Stimulated activated CD4-positive, alpha-beta T cell treated with anti-CD3 and anti-CD28 coated beads, Interleukin-2, amount 100 ng/mL, for 4 hours (primary cell): ENCODE measurements around the gene XRCC2.
"Not testable (repeated sequence)": the region's sequence is repeated elsewhere in the genome, so short reads cannot be mapped to it uniquely, and the experiment has no call there.

Experiments used
- DNase-seq: peaks from one replicate; pipeline ENCODE4 v3.0.0-alpha.2; 2020; ENCODE audit warnings: low read depth

The XRCC2 gene

GRCh38 chr7:152664636-152665035, 11.3 kb downstream of the XRCC2 start:
- no peak for DNase-seq

DNA sequence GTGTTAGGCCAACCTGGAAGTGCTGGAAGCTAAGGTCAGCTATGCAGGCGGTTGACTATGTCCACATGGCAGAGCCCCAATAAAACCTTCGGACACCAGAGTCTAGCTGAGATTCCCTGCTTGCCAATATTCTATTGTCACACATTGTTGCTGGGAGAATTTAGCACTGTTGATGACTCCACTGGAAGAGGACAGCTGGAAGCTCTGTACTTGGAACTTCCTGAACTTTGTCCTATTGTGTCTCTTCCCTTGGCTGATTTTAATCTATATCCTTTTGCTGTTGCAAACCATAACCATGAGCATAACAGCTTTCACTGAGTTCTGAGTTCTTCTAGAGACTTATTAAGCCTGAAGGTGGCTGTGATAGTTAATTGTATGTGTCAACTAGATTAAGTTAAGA, 12.0 kb downstream of the XRCC2 start:
- no peak for DNase-seq

DNA sequence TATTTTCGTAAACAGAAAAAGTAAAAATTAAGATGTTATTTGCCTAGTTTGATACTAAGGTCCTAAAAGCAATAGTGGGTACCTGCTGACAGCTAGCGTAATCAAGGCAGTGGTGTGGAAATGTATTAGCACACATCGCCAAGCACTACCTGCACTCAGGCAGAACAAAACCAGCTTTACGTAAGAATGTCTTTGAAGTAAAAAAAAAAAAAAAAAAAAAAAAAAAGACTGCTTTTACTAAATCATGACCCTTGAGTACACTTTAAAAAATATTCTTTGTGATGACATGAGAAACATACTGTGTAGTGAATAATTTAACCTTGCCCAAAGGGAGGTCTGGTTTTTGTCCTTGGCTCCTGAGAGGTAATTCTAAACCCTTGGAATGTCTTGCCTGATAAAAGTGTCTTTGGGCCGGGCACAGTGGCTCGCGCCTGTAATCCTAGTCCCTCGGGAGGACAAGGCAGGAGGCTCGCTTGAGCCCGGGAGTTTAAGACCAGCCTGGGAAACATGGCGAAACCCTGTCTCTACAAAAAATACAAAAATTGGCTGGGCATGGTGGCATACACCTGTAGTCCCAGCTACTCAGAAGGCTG, 12.7 kb downstream of the XRCC2 start:
- no peak for DNase-seq

DNA sequence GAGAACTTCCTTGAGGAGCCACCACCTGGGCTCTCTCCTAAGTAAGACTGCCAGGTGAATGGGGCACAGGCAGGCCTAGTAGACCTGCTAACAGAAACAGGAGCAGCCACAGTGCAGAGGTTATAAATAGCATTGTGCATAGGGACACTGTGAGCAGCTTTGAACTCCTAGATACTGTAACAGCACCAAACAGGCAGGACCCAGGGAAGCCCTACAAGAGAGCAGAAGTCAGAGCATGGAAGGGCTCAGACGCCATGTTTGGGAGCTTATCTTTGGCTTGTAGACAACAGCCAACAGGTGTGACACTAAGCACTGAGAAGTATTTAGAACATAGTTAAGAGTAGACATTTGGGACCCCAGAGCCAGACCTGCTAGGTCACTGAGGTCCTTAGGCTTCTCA, 14.5 kb downstream of the XRCC2 start:
- no peak for DNase-seq

GRCh38 chr7:152660021-152660420, 15.9 kb downstream of the XRCC2 start:
- no peak for DNase-seq

DNA sequence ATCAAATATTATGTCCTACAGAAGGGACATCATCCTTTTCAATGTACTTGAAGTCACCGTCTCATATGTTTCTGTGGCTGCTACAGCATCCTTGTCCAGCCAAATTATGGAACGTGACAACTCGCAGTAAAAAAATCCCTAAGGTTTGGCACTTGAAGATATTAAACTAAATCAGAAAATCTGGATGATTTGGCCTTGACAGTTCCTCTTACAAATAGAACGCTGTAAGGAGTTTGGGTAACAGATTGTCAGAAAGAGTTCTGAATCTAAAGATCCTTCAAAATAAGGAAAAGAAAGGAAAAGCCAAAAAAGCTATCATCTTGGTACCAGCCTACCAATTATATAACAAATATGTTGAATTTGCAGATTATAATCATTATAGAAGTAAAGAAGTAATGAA, 21.0 kb downstream of the XRCC2 start:
- DNase-seq, result no peak

DNA sequence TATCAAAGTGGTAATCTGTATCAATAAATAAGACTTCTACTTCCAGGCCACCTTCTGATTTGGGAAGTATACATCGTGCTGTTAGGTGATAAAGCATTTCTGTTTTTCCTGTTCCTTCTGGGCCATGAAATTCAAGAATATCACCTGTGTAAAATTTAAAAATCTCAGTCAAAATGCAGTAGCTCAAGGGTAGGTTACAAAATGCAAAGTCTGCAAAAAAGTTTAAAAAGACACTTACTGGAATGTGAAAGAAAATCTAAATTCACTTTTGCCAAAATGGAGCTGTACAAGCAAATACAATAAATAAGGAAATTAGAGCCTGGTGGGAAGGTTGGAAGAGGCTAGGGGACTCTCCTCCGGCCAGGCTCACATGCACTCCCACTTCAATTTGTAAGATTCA, 26.7 kb downstream of the XRCC2 start:
- no peak for DNase-seq

DNA sequence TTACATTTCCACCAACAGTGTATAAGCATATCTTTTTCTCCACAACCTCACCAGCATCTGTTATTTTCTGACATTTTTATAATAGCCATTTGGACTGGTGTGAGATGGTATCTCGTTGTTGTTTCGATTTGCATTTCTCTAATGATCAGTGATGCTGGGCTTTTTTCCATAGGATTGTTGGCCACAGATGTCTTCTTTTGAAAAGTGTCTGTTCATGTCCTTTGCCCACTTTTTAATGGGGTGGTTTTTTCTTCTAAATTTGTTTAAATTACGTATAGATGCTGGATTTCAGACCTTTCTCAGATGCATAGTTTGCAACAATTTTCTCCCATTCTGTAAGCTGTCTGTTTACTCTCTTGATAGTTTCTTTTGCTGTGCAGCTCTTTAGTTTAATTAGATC, 28.9 kb downstream of the XRCC2 start:
- DNase-seq, result no peak

DNA sequence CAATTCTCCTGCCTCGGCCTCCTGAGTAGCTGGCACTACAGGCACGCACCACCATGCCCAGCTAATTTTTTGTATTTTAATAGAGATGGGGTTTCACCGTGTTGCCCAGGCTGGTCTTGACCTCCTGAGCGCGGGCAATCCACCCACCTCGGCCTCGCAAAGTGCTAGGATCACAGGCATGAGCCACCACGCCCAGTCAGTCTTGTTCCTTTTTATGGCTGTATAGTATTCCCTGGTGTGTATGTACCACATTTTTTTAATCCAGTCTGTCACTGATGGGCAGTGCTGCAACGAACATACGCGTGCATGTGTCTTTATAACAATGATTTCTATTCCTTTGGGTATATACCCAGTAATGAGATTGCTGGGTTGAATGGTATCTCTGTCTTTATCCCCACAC, 29.4 kb downstream of the XRCC2 start:
- not testable (repeated sequence) for DNase-seq

- DNase-seq, result no peak
Observed at GRCh38 chr7:152643979-152644559, 31.9 kb downstream of the XRCC2 start.

DNA sequence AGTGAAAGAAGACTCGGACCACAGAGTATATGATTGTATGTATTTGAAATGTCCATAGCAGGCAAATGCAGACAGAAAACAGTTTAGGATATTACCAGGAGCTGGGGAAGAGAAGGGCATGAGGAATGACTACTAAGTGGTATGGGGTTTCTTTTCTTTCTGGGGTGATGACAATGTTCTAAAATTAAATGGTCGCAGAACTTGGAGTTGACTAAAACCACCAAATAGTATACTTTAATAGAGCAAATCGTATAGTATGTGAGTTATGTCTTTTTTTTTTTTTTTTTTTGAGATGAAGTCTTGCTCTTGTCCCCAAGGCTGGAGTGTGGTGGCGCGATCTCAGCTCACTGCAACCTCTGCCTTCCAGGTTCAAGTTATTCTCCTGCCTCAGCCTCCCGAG, 34.6 kb downstream of the XRCC2 start:
- DNase-seq, result no peak

DNA sequence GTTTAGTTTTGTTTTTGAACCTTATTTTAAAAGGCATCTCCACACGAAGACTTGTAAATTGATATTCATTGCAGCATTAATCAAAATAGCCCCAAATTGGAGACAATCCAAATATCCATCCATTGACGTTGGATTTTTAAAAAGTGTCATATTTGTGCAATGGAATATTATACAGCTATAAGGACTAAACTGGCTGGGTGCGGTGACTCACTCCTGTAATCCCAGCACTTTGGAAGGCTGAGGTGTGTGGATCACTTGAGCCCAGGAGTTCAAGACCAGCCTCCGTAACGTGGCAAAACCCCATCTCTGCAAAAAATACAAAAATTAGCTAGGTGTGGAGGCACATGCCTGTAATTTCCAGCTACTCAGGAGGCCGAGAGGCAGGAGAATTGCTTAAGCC, 35.1 kb downstream of the XRCC2 start:
- no peak for DNase-seq

- no peak for DNase-seq
Observed at GRCh38 chr7:152637920-152638580, 37.9 kb downstream of the XRCC2 start.

DNA sequence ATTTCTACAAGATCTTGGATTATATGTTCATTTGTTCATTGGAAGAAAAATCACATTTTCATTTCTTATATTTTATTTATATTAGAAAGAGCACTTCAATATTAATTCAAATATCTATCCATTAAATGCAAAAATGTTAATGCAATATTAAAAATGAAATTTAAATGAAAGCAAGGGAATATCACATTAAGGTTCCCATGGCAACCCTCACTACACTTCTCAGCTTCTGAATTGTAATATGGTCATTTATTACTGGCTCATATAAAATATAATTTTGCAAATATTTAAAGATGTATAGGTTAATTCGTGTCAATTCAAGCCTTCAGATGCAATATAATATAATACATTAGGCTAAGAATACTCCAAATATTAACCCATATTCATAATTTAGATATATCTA, 38.8 kb downstream of the XRCC2 start:
- no peak for DNase-seq

- no peak for DNase-seq
Observed at GRCh38 chr7:152636441-152636840, 39.5 kb downstream of the XRCC2 start.

DNA sequence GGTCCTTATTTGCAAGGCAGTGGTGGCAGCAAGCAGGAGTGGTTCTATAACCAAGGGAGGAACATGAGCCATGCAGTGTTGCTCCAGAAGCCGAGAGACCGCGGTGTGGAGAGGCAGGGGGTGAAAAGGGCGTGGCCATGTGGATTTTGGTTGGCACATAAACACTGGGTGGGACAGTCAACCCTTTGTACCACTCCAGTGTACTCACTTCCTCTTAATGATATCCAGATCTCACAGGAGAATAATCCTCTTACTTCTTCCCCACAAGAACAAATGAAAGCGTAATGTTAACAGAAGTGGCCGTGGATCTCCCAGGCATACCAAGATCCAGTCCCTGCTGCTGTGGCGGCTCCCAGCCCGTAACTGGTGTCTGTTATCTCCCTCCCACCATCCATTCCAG, 42.4 kb downstream of the XRCC2 start:
- DNase-seq, result no peak

DNA sequence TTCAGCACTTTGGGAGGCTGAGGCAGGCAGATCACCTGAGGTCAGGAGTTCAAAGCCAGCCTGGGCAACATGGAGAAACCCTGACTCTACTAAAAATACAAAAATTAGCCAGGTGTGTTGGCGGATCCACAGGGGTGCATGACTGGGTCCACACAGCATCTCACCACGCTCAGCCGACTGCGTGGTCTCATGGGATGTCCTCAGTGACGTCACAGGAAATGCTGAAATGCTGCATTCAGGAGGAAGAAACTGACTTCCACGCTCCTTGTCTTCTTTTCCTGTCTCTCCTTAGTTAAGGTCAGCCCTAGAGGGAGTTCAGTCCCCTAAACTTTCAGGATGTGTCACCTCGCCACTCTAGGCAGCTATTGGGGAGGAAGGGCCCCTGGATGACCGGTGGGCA, 42.9 kb downstream of the XRCC2 start:
- no peak for DNase-seq

GRCh38 chr7:152628772-152629171, 47.2 kb downstream of the XRCC2 start:
- not testable (repeated sequence) for DNase-seq

GRCh38 chr7:152624228-152624627, 51.7 kb downstream of the XRCC2 start:
- DNase-seq, result no peak

DNA sequence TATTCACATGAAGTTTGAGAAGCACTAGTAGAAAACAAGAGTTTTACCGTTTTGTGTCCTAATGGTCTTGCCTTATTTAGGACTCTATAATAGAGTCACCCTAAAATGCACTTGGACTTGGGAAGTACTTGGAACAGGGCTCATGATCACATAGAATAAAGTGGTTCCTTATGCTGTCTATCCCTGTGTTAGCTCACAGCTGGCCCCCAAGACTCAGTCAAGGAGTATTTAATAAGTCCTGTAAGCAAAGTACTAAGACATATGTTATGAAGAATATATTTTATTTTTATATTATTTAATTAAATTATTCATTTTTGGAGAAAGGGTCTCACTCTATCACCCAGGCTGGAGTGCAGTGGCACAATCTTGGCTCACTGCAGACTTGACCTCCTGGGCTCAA, 54.5 kb downstream of the XRCC2 start:
- DNase-seq, result no peak

DNA sequence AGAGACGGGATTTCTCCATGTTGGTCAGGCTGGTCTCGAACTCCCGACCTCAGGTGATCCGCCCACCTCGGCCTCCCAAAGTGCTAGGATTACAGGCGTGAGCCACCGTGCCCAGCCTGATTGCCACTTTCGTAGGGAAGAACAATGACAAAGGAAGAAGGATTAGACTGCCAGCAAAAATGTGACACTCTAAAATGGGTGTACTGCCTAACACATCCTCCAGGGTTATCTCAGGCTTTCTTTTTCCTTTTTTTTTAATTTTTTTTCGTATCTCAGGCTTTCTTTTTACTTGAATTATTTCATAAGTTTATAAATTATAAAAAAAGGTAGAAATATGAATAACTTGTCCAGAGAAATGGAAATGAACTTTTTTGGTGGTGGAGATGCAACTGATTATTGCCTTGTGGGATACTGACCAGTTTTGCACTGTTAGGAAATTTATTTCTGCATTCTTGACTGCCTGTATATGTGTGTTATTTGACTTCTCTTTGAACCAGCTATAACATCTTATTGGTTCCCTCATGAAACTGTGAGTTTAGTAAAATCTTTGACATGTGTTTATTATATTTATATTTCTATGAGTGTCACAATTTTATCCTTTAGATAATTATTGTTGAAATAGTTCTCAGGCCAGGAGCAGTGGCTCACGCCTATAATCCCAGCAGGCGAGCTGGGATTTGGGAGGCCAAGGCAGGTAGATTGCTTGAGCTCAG, 56.8 kb downstream of the XRCC2 start:
- no peak for DNase-seq

DNA sequence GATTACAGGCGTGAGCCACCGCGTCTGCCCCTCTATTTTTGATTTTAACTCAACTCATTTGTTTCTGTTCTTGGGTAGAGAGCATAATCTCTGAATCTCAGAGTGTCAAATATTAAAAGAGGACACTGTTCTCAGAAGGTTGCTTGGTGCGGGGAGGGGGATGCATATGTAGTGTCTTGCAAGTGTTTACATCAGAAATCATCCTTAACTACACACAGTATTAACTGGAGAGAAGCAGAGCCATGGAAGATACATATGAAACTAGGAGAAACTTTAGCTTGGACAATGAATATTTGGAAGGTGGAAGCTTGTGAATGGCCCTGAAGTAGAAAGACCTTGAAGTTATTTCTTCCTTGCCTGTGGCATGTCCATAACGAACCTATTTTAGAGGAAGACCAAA, 57.5 kb downstream of the XRCC2 start:
- DNase-seq, result no peak

DNA sequence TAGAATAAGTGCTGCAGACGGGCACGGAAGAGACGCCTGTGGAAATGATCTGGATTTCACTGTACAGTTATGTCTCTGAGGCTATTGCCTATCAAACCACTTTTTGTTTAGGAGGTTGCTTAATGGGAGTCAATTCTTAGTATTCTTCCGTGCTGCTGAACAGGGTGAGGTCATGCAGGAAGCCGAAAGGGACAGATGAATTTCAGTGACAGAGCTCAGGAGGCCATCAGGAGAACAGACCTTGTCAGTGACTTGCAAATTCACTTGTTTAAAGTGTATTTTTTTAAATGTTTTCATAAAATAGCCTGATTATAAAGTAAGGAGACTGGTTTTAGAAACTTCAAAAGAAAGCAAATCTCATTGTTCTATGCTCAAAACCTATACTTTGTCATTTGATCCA, 58.9 kb downstream of the XRCC2 start:
- no peak for DNase-seq
